Measurements from ENCODE around the gene PRSS27.
"Not testable (repeated sequence)": the region's sequence is repeated elsewhere in the genome, so short reads cannot be mapped to it uniquely, and the experiment has no call there.

PRSS27 gene

GRCh38 chr16:2707368-2708289, 12.4 kb downstream of the PRSS27 start:
- DNase-seq, result no peak

GRCh38 chr16:2706611-2707311, 13.3 kb downstream of the PRSS27 start:
- DNase-seq, result no peak

GRCh38 chr16:2706085-2706484, 13.9 kb downstream of the PRSS27 start:
- no peak for DNase-seq

- DNase-seq, result no peak
These were observed 14.7 kb downstream of the PRSS27 start for GRCh38 chr16:2705351-2705750.

GRCh38 chr16:2704983-2705275, 15.1 kb downstream of the PRSS27 start:
- no peak for DNase-seq

- no peak for DNase-seq
These were observed 15.7 kb downstream of the PRSS27 start for GRCh38 chr16:2704166-2704982.

- DNase-seq, result no peak
These were observed 16.9 kb downstream of the PRSS27 start for GRCh38 chr16:2702871-2703745.

GRCh38 chr16:2702438-2702825, 17.6 kb downstream of the PRSS27 start:
- no peak for DNase-seq

GRCh38 chr16:2701713-2702437, 18.1 kb downstream of the PRSS27 start:
- no peak for DNase-seq

- no peak for DNase-seq
These were observed 18.8 kb downstream of the PRSS27 start for GRCh38 chr16:2701272-2701671.

GRCh38 chr16:2700786-2701185, 19.2 kb downstream of the PRSS27 start:
- DNase-seq, result no peak

GRCh38 chr16:2699791-2700600, 20.0 kb downstream of the PRSS27 start:
- DNase-seq, result no peak

- no peak for DNase-seq
These were observed 20.9 kb downstream of the PRSS27 start for GRCh38 chr16:2698965-2699750.

GRCh38 chr16:2698103-2698870, 21.7 kb downstream of the PRSS27 start:
- no peak for DNase-seq

GRCh38 chr16:2697401-2697948, 22.5 kb downstream of the PRSS27 start:
- DNase-seq, result no peak

- not testable (repeated sequence) for DNase-seq
These were observed 23.3 kb downstream of the PRSS27 start for GRCh38 chr16:2696601-2697250.

- no peak for DNase-seq
These were observed 26.9 kb downstream of the PRSS27 start for GRCh38 chr16:2692948-2693651.

All from NCI-H226 (cell line).